Measurements from ENCODE around the gene PLXDC1. TPM values are rescaled to one million over a fixed set of nuclear protein-coding genes. Genes with fewer than 3 reads are reported as not detected.
A peak's percentile ranks its signal among the peaks of the same experiment; 100 is the strongest.

The PLXDC1 gene
- total and polyA plus RNA-seq, 2 of the 8 experiments (the other 6 are each of a cell fraction or from before 2014, with no cell fraction given), result 4.1 to 14.6 TPM

- Histone ChIP-seq H3K27ac (ENCODE audit: low read depth, low read length) (no peak overlapping the region), H2AK5ac (ENCODE audit: low read depth, low read length) (no peak overlapping the region), H4K5ac (ENCODE audit: insufficient read length, low read depth, low read length) (no peak overlapping the region), H2BK15ac (ENCODE audit: low read length) (no peak overlapping the region), H3K4ac (replicated peaks; ENCODE audit: insufficient read length, low read depth, low read length) (no peak overlapping the region), H3K79me1 (ENCODE audit: low read depth, low read length) (no peaks in the 10 kb centered on the region), H3K23ac (ENCODE audit: insufficient read length) (no peak overlapping the region), H3K18ac (ENCODE audit: extremely low read depth, low read length) (no peak overlapping the region), H4K8ac (ENCODE audit: extremely low read depth, insufficient read depth, low read length) (no peak overlapping the region), H3K4me1 (replicated peaks in 1 of 4; ENCODE audit: control insufficient read depth in 3 of 4, insufficient read depth in 4 of 4, low read length in 3 of 4) (peaks cover 0 to 20% (median 6%) of the 10 kb centered on the region in 4 experiments; a peak in 4 of 7 replicates), H3K56ac (replicated peaks; ENCODE audit: insufficient read length, low read depth, low read length) (no peak overlapping the region), H2BK5ac (ENCODE audit: low read depth, low read length) (no peak overlapping the region), H2AFZ (ENCODE audit: low read length) (no peak overlapping the region), H3K14ac (ENCODE audit: insufficient read length) (no peak overlapping the region), H3K9me3 (ENCODE audit: insufficient read depth in 2 of 2, low read depth in 1 of 2, low read length in 1 of 2) (no peaks in the 10 kb centered on the region), H3K23me2 (ENCODE audit: low read depth, low read length) (peaks cover 17% of the 10 kb centered on the region; the same call in 1 of the 2 replicates), H4K20me1 (replicated peaks in 1 of 2; ENCODE audit: control insufficient read depth in 1 of 2, insufficient read depth in 2 of 2, low read length in 2 of 2) (no peaks in the 10 kb centered on the region), H2BK120ac (replicated peaks; ENCODE audit: low read depth, low read length) (no peak overlapping the region), H3K4me3 (ENCODE audit: extremely low read depth in 1 of 4, insufficient read depth in 2 of 4, low read depth in 3 of 4, low read length in 4 of 4) (no peak overlapping the region), H3K4me2 (ENCODE audit: insufficient read depth in 1 of 2, low read depth in 2 of 2, low read length in 2 of 2) (no peak overlapping the region), H2BK12ac (ENCODE audit: low read depth, low read length) (no peak overlapping the region), H3K9ac (replicated peaks in 1 of 4; ENCODE audit: extremely low read depth in 1 of 4, low read depth in 3 of 4, low read length in 3 of 4) (no peak overlapping the region), H2BK20ac (ENCODE audit: low read length) (no peak overlapping the region), H4K91ac (replicated peaks; ENCODE audit: insufficient read length, low read length) (no peak overlapping the region), H3K36me3 (ENCODE audit: control insufficient read depth in 2 of 4, insufficient read depth in 4 of 4, low read length in 3 of 4) (no peaks in the 10 kb centered on the region), H3K27me3 (replicated peaks in 1 of 4; ENCODE audit: control insufficient read depth in 3 of 4, extremely low read depth in 1 of 4, insufficient read depth in 3 of 4, low read length in 3 of 4) (peaks cover 3 to 18% (median 15%) of the 10 kb centered on the region in 4 experiments), H3K79me2 (ENCODE audit: control insufficient read depth in 1 of 2, insufficient read depth in 2 of 2, low read length in 2 of 2) (no peaks in the 10 kb centered on the region)
- POLR2A ChIA-PET (ENCODE audit: partially characterized antibody), result interaction anchor here (0.6 to 1.1 kb wide), 7 partner anchors 25 to 974 kb away, joined by 3 to 4 read pairs (median 3); partner anchors contain the start of gene RPL19
- WGBS, 2 experiments (ENCODE audit: extremely low coverage in 1 of 2, insufficient coverage in 1 of 2, insufficient read length in 1 of 2, insufficient replicate concordance in 2 of 2, low coverage in 1 of 2, low lambda C conversion rate in 2 of 2, missing lambda C conversion rate in 1 of 2), result 76% methylated on average over 13 of the region's 13 CpGs; no CpG with 5 or more reads in 1 of the 2 experiments
- no peak for FAIRE-seq
- DNase-seq (ENCODE audit: low read depth in 1 of 2, low spot score in 2 of 2), result no peak
- 0 out of 4 replicates have a peak, but pooled peaks of 1 of the 3 experiments have one; percentile 3 for TF ChIP-seq CTCF (IDR thresholded peaks at IDR 0.05; ENCODE audit: control extremely low read depth in 1 of 3, insufficient read depth in 1 of 3, low read depth in 1 of 3, low read length in 3 of 3)
- TF ChIP-seq EGR1 (IDR thresholded peaks at IDR 0.05; ENCODE audit: borderline replicate concordance, low read depth, low read length), result no peak
- CTCF ChIA-PET (ENCODE audit: partially characterized antibody), result interaction anchor here (0.6 to 10.1 kb wide), 16 partner anchors 10 to 224 kb away, joined by 3 to 163 read pairs (median 3); partner anchors contain the start of gene ARL5C
Measured at GRCh38 chr17:39147221-39148185, 3.9 kb downstream of the PLXDC1 start.

All from H1 (cell line).